Measurements from ENCODE around the gene TRIML2.

DNA sequence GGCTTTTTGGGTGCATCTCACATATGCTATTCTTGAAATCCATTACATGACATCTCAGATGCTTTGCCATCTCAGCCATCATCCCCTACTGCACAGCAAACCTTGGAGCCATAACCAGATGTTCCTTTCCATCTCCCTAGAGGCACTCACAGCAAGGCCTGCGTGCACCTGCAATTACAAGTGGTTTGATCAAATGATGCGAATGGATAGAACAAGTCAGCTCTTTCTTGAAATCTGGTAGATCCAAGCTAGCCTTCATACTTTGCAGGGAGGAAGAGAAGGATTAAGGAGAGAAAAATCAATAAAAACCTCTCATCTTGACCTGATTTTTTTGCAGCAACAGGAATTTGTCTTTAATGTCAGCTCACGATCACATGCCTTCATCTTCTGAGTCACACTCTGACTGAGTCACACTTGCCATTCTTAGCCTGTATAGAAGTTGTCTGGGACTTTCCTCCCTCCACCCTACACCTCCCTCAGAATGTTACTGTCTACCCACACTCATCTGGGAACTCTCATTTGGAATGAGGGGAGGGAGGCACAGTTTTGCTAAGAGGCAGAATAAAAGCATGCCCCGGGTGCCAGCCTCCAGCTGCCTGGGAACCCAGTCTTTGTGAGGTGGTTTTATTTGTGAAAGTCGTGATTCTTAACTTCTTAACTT, 17.9 kb upstream of the TRIML2 start:
- TF ChIP-seq, protein P1, sequence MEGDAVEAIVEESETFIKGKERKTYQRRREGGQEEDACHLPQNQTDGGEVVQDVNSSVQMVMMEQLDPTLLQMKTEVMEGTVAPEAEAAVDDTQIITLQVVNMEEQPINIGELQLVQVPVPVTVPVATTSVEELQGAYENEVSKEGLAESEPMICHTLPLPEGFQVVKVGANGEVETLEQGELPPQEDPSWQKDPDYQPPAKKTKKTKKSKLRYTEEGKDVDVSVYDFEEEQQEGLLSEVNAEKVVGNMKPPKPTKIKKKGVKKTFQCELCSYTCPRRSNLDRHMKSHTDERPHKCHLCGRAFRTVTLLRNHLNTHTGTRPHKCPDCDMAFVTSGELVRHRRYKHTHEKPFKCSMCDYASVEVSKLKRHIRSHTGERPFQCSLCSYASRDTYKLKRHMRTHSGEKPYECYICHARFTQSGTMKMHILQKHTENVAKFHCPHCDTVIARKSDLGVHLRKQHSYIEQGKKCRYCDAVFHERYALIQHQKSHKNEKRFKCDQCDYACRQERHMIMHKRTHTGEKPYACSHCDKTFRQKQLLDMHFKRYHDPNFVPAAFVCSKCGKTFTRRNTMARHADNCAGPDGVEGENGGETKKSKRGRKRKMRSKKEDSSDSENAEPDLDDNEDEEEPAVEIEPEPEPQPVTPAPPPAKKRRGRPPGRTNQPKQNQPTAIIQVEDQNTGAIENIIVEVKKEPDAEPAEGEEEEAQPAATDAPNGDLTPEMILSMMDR (IDR thresholded peaks at IDR 0.05), result no peak
- TF ChIP-seq POLR2A (IDR thresholded peaks at IDR 0.05), result no peak

Data from testis (tissue), 2 donors.